PC-3 (cell line): ENCODE results near the gene DNAH14.

Experiments
- CTCF ChIP-seq: fragments of 300-600 bp; sonication (generic); conservative IDR thresholded peaks from 2 replicates; pipeline ENCODE4 v1.5.1; 2017; ENCODE audit warnings: antibody characterized with exemption, low read depth, mild to moderate bottlenecking, low read length
- EZH2 ChIP-seq: fragments of 300-600 bp; sonication (generic); IDR thresholded peaks from one replicate; pipeline ENCODE4 v1.6.1; 2017; ENCODE audit warnings: antibody characterized with exemption, mild to moderate bottlenecking, low read length; ENCODE audit not compliant: unreplicated experiment
- EZH2phosphoT487 ChIP-seq: fragments of 300-600 bp; sonication (generic); IDR thresholded peaks from 2 replicates; pipeline ENCODE4 v1.6.1; 2018; ENCODE audit warnings: mild to moderate bottlenecking, antibody characterized with exemption, low read length, borderline replicate concordance

GRCh38 chr1:225442123-225442505 lies 512.6 kb downstream of the DNAH14 start:
- TF ChIP-seq CTCF (no peak), EZH2 (no peak), EZH2phosphoT487 (no peak)
